Chondrocyte (in vitro differentiated cells): ENCODE results near the gene GRB10. TPM values are rescaled to one million over a fixed set of nuclear protein-coding genes. Genes with fewer than 3 reads are reported as not detected.

Experiments
- DNase-seq: peaks from one replicate; pipeline ENCODE4 v3.0.0; 2021; ENCODE audit warnings: mixed read lengths, low spot score
- H3K27ac Mint-ChIP-seq: one replicate; pipeline ENCODE4 v1.8.0; 2021; ENCODE audit warnings: mild to moderate bottlenecking, moderate library complexity, mixed read lengths; ENCODE audit not compliant: unreplicated experiment
- H3K27me3 Mint-ChIP-seq: 2 replicates; pipeline ENCODE4 v1.8.0; 2021; ENCODE audit warnings: low read depth, mixed read lengths
- H3K36me3 Mint-ChIP-seq: 2 replicates; pipeline ENCODE4 v1.8.0; 2021; ENCODE audit warnings: low read depth, mixed read lengths
- H3K4me1 Mint-ChIP-seq: 2 replicates; pipeline ENCODE4 v1.8.0; 2021; ENCODE audit warnings: low read depth, mild to moderate bottlenecking, mixed read lengths
- H3K4me3 Mint-ChIP-seq: one replicate; pipeline ENCODE4 v1.8.0; 2021; ENCODE audit warnings: mild to moderate bottlenecking, moderate library complexity, mixed read lengths; ENCODE audit not compliant: unreplicated experiment
- H3K9me3 Mint-ChIP-seq: 2 replicates; pipeline ENCODE4 v1.8.0; 2021; ENCODE audit warnings: low read depth, mixed read lengths
- CTCF ChIP-seq: fragments of 200-600 bp; sonication (generic); IDR thresholded peaks from 2 replicates; pipeline ENCODE4 v1.5.0; 2021; ENCODE audit warnings: antibody characterized with exemption, mild to moderate bottlenecking, moderate library complexity
- total RNA-seq: library from RNA; stranded (reverse); gene quantifications from 3 replicates; pipeline ENCODE4 v1.2.1, GENCODE V29; 2021

The GRB10 gene
- total RNA-seq, 1 donor from 2014 or later, result 73.7 TPM

- no peak overlapping the region for H3K27ac Mint-ChIP-seq
- no peak for TF ChIP-seq CTCF
- H3K4me1 Mint-ChIP-seq, result peaks cover 13% of the 10 kb centered on the region
- H3K36me3 Mint-ChIP-seq, result peaks cover 25% of the 10 kb centered on the region
- H3K9me3 Mint-ChIP-seq, result no peaks in the 10 kb centered on the region
- no peaks in the 10 kb centered on the region for H3K27me3 Mint-ChIP-seq
- H3K4me3 Mint-ChIP-seq, result no peak overlapping the region
- no peak for DNase-seq
Observed at GRCh38 chr7:50620433-50620832, 162.3 kb downstream of the GRB10 start.

- no peak for TF ChIP-seq CTCF
- H3K4me1 Mint-ChIP-seq, result peaks cover 13% of the 10 kb centered on the region
- DNase-seq, result no peak
- H3K36me3 Mint-ChIP-seq, result peaks cover 25% of the 10 kb centered on the region
- H3K27me3 Mint-ChIP-seq, result no peaks in the 10 kb centered on the region
- no peak overlapping the region for H3K4me3 Mint-ChIP-seq
- H3K27ac Mint-ChIP-seq, result no peak overlapping the region
- H3K9me3 Mint-ChIP-seq, result no peaks in the 10 kb centered on the region
Observed at GRCh38 chr7:50619684-50620083, 163.0 kb downstream of the GRB10 start.

GRCh38 chr7:50618281-50618680 lies 164.4 kb downstream of the GRB10 start:
- no peak for TF ChIP-seq CTCF
- H3K9me3 Mint-ChIP-seq, result no peaks in the 10 kb centered on the region
- DNase-seq, result no peak
- no peak overlapping the region for H3K4me3 Mint-ChIP-seq
- H3K27ac Mint-ChIP-seq, result no peak overlapping the region
- H3K36me3 Mint-ChIP-seq, result peaks cover 32% of the 10 kb centered on the region
- no peaks in the 10 kb centered on the region for H3K27me3 Mint-ChIP-seq
- peaks cover 13% of the 10 kb centered on the region for H3K4me1 Mint-ChIP-seq

- Mint-ChIP-seq H3K4me1 (peaks cover 7% of the 10 kb centered on the region), H3K27me3 (no peaks in the 10 kb centered on the region), H3K27ac (peak overlapping the region; percentile 36), H3K36me3 (peaks cover 44% of the 10 kb centered on the region), H3K9me3 (no peaks in the 10 kb centered on the region), H3K4me3 (no peak overlapping the region)
- no peak for TF ChIP-seq CTCF
- no peak for DNase-seq
Observed at GRCh38 chr7:50615519-50616080, 167.1 kb downstream of the GRB10 start.

- no peaks in the 10 kb centered on the region for H3K27me3 Mint-ChIP-seq
- H3K9me3 Mint-ChIP-seq, result no peaks in the 10 kb centered on the region
- H3K4me1 Mint-ChIP-seq, result peaks cover under 1% of the 10 kb centered on the region
- no peak overlapping the region for H3K4me3 Mint-ChIP-seq
- no peak for DNase-seq
- peak overlapping the region; percentile 36 for H3K27ac Mint-ChIP-seq
- peak; percentile 68 for TF ChIP-seq CTCF
- peaks cover 48% of the 10 kb centered on the region for H3K36me3 Mint-ChIP-seq
Observed at GRCh38 chr7:50614721-50615518, 167.8 kb downstream of the GRB10 start.
